Smooth muscle cell (in vitro differentiated cells): ENCODE results near the gene NFIA. TPM values are rescaled to one million over a fixed set of nuclear protein-coding genes. Genes with fewer than 3 reads are reported as not detected.

ENCODE experiments used
- DNase-seq: peaks from one replicate; lab custom pipeline; 2025; ENCODE audit not compliant: unreplicated experiment; lab: John Stamatoyannopoulos, UW
- H2AFZ ChIP-seq: fragments of 200-600 bp; sonication (generic); 2 replicates; pipeline ENCODE4 v1.6.0; 2016; ENCODE audit warnings: antibody characterized with exemption, low read depth, mild to moderate bottlenecking
- H3F3A ChIP-seq: fragments of 200-600 bp; sonication (generic); 2 replicates; pipeline ENCODE4 v1.6.0; 2017; ENCODE audit warnings: antibody characterized with exemption, low read depth
- H3K27ac ChIP-seq: fragments of 200-600 bp; sonication (generic); 2 replicates; pipeline ENCODE4 v1.5.1; 2016; ENCODE audit warnings: low read depth, mild to moderate bottlenecking
- H3K27me3 ChIP-seq: fragments of 200-600 bp; sonication (generic); 2 replicates; pipeline ENCODE4 v1.6.1; 2016; ENCODE audit warnings: low read depth, mild to moderate bottlenecking
- H3K36me3 ChIP-seq: fragments of 200-600 bp; sonication (generic); 2 replicates; pipeline ENCODE4 v1.5.1; 2016; ENCODE audit warnings: low read depth
- H3K4me1 ChIP-seq: fragments of 200-600 bp; sonication (generic); 2 replicates; pipeline ENCODE4 v1.5.1; 2016; ENCODE audit warnings: low read depth
- H3K4me2 ChIP-seq: fragments of 200-600 bp; sonication (generic); 2 replicates; pipeline ENCODE4 v1.6.0; 2016; ENCODE audit warnings: mild to moderate bottlenecking
- H3K4me3 ChIP-seq: fragments of 200-600 bp; sonication (generic); 2 replicates; pipeline ENCODE4 v1.5.1; 2016; ENCODE audit warnings: mild to moderate bottlenecking
- H3K79me2 ChIP-seq: fragments of 200-600 bp; sonication (generic); 2 replicates; pipeline ENCODE4 v1.6.0; 2016; ENCODE audit warnings: low read depth, mild to moderate bottlenecking
- H3K9ac ChIP-seq: fragments of 200-600 bp; sonication (generic); 2 replicates; pipeline ENCODE4 v1.6.0; 2016; ENCODE audit warnings: low read depth
- H3K9me3 ChIP-seq: fragments of 200-600 bp; sonication (generic); replicated peaks from 2 replicates; pipeline ENCODE4 v1.5.1; 2016; ENCODE audit warnings: low read depth
- H4K20me1 ChIP-seq: fragments of 200-600 bp; sonication (generic); 2 replicates; pipeline ENCODE4 v1.6.0; 2016; ENCODE audit warnings: low read depth
- CTCF ChIP-seq: fragments of 200-600 bp; sonication (generic); IDR thresholded peaks from 2 replicates; pipeline ENCODE4 v1.5.1; 2017; ENCODE audit warnings: borderline replicate concordance, mild to moderate bottlenecking, antibody characterized with exemption; ENCODE audit not compliant: insufficient read depth, poor library complexity, severe bottlenecking
- WGBS: methylation state at CpG from one replicate; pipeline ENCODE4 v1.1.7; 2016; ENCODE audit warnings: low lambda C conversion rate; 5-methylcytosine and 5-hydroxymethylcytosine counted together
- polyA plus RNA-seq: library from polyadenylated mRNA; unstranded; fragments of >200 nt; fragmentation: Nextera tagmentation; extraction: Ambion mirVana; gene quantifications from 2 replicates; pipeline ENCODE4 v1.2.1, GENCODE V29; 2016
- total RNA-seq: library from RNA; depleted of rRNA; stranded (reverse); fragments of >200 nt; gene quantifications from 2 replicates; pipeline ENCODE4 v1.2.3, GENCODE V29; 2014

NFIA gene
- total and polyA plus RNA-seq, 2 experiments from 2014 or later: 5.0 to 6.2 TPM

- Histone ChIP-seq H3K4me1 (no peaks in the 10 kb centered on the region), H4K20me1 (no peaks in the 10 kb centered on the region), H3K9me3 (no peaks in the 10 kb centered on the region), H3F3A (no peaks in the 10 kb centered on the region), H3K4me3 (no peak overlapping the region), H3K36me3 (no peaks in the 10 kb centered on the region), H3K4me2 (no peak overlapping the region), H3K27me3 (no peaks in the 10 kb centered on the region), H3K9ac (no peak overlapping the region), H2AFZ (no peak overlapping the region), H3K27ac (no peak overlapping the region), H3K79me2 (no peaks in the 10 kb centered on the region)
- 88% methylated on average over 1 of the region's 1 CpG for WGBS
- DNase-seq: no peak
- no peak for TF ChIP-seq CTCF
Observed at GRCh38 chr1:61469365-61469764, 387.0 kb downstream of the NFIA start.

GRCh38 chr1:61472876-61473275 is 390.5 kb downstream of the NFIA start:
- Histone ChIP-seq H3K4me1 (no peaks in the 10 kb centered on the region), H3K9me3 (no peaks in the 10 kb centered on the region), H3K4me3 (no peak overlapping the region), H3K79me2 (no peaks in the 10 kb centered on the region), H3F3A (no peaks in the 10 kb centered on the region), H4K20me1 (no peaks in the 10 kb centered on the region), H3K4me2 (no peak overlapping the region), H3K36me3 (no peaks in the 10 kb centered on the region), H3K27ac (no peak overlapping the region), H2AFZ (no peak overlapping the region), H3K9ac (no peak overlapping the region), H3K27me3 (peaks cover under 1% of the 10 kb centered on the region)
- no peak for TF ChIP-seq CTCF
- no peak for DNase-seq
- WGBS: 53% methylated on average over 3 of the region's 3 CpGs

- H4K20me1 ChIP-seq: no peaks in the 10 kb centered on the region
- no peak for TF ChIP-seq CTCF
- H3F3A ChIP-seq: no peaks in the 10 kb centered on the region
- no peak overlapping the region for H3K4me2 ChIP-seq
- no peaks in the 10 kb centered on the region for H3K4me1 ChIP-seq
- H3K9me3 ChIP-seq: no peaks in the 10 kb centered on the region
- H3K27ac ChIP-seq: no peak overlapping the region
- H3K4me3 ChIP-seq: no peak overlapping the region
- peaks cover 11% of the 10 kb centered on the region for H3K27me3 ChIP-seq
- H2AFZ ChIP-seq: no peak overlapping the region
- H3K9ac ChIP-seq: no peak overlapping the region
- 80% methylated on average over 4 of the region's 4 CpGs for WGBS
- H3K79me2 ChIP-seq: no peaks in the 10 kb centered on the region
- no peak for DNase-seq
- H3K36me3 ChIP-seq: no peaks in the 10 kb centered on the region
Observed at GRCh38 chr1:61474269-61474817, 392.0 kb downstream of the NFIA start.

GRCh38 chr1:61474963-61475362 is 392.6 kb downstream of the NFIA start:
- no peaks in the 10 kb centered on the region for H3K36me3 ChIP-seq
- DNase-seq: no peak
- no peaks in the 10 kb centered on the region for H3K79me2 ChIP-seq
- 88% methylated on average over 3 of the region's 3 CpGs for WGBS
- no peak for TF ChIP-seq CTCF
- H3K9me3 ChIP-seq: no peaks in the 10 kb centered on the region
- no peaks in the 10 kb centered on the region for H3F3A ChIP-seq
- H3K9ac ChIP-seq: no peak overlapping the region
- H3K27me3 ChIP-seq: peaks cover 17% of the 10 kb centered on the region
- H2AFZ ChIP-seq: no peak overlapping the region
- H4K20me1 ChIP-seq: no peaks in the 10 kb centered on the region
- H3K27ac ChIP-seq: no peak overlapping the region
- H3K4me1 ChIP-seq: no peaks in the 10 kb centered on the region
- no peak overlapping the region for H3K4me2 ChIP-seq
- H3K4me3 ChIP-seq: no peak overlapping the region
